T-cell (primary cell): Measurements from ENCODE around the gene IZUMO3. TPM values are rescaled to one million over a fixed set of nuclear protein-coding genes. Genes with fewer than 3 reads are reported as not detected.

ENCODE experiments used
- ATAC-seq, 4 experiments: fragments of 200-7000 bp in 3 of 4; fragments of 150-1000 bp in 1 of 4; cut with Tn5 transposase; replicated peaks in 1 of 4; 1 replicate in 3 of 4; 2 replicates in 1 of 4; pipeline ENCODE4 v1.10.0; 2021; ENCODE audit warnings: moderate library complexity in 3 of 4, mild to moderate bottlenecking in 2 of 4, moderate number of reproducible peaks in 1 of 4
- CTCF ChIA-PET, 2 donors: fragments of 300-600 bp; sonication (Branson Sonifier 250); formaldehyde crosslinking; loops; one replicate each; lab custom pipeline; 2022; ENCODE audit warnings: antibody characterized with exemption in 2 of 2; lab: Charles Lee
- POLR2A ChIA-PET, 2 donors: fragments of 300-600 bp; sonication (Branson Sonifier 250); formaldehyde crosslinking; loops; one replicate each; lab custom pipeline; 2022; ENCODE audit warnings: antibody characterized with exemption in 2 of 2; lab: Charles Lee
- DNase-seq, 35 experiments: peaks; one replicate each; pipeline versions ENCODE4 v3.0.0 to v3.0.0-alpha.2; 2013 to 2023
- H3K27ac ChIP-seq: one replicate; pipeline ENCODE4 v1.5.1; 2013; ENCODE audit warnings: low read length
- H3K27me3 ChIP-seq, 2 experiments: replicated peaks in 1 of 2; 1 replicate in 1 of 2; 2 replicates in 1 of 2; pipeline versions ENCODE4 v1.6.1 to v1.7.0; 2013; ENCODE audit warnings: low read length in 1 of 2, mixed read lengths in 1 of 2; ENCODE audit not compliant: control insufficient read depth in 2 of 2, insufficient read depth in 2 of 2; ENCODE audit errors: extremely low read depth in 1 of 2
- H3K36me3 ChIP-seq, 2 donors: 1 replicate in 1 of 2; 2 replicates in 1 of 2; pipeline versions ENCODE4 v1.6.1 to v1.7.0; 2013; ENCODE audit warnings: low read length in 1 of 2; ENCODE audit not compliant: control insufficient read depth in 2 of 2, insufficient read depth in 1 of 2; ENCODE audit errors: extremely low read depth in 1 of 2
- H3K4me1 ChIP-seq, 2 experiments: 1 replicate in 1 of 2; 2 replicates in 1 of 2; pipeline versions ENCODE4 v1.6.1 to v1.7.0; 2013; ENCODE audit warnings: low read length in 2 of 2, mixed read lengths in 1 of 2; ENCODE audit not compliant: insufficient read depth in 2 of 2, control insufficient read depth in 1 of 2; ENCODE audit errors: extremely low read depth in 1 of 2
- H3K4me3 ChIP-seq, 2 donors: 1 replicate in 1 of 2; 2 replicates in 1 of 2; pipeline versions ENCODE4 v1.5.1 to v1.7.0; 2013; ENCODE audit warnings: mild to moderate bottlenecking in 2 of 2, low read length in 1 of 2, moderate library complexity in 1 of 2; ENCODE audit not compliant: control insufficient read depth in 1 of 2; ENCODE audit errors: extremely low read depth in 1 of 2
- H3K9me3 ChIP-seq: 2 replicates; pipeline ENCODE4 v1.7.0; 2013
- H3K27ac Mint-ChIP-seq, 2 donors: one replicate each; pipeline ENCODE4 v1.8.0; 2020 to 2021; ENCODE audit warnings: mild to moderate bottlenecking in 2 of 2, mixed read lengths in 2 of 2
- H3K27me3 Mint-ChIP-seq, 2 donors: one replicate each; pipeline ENCODE4 v1.8.0; 2021 to 2022; ENCODE audit warnings: mixed read lengths in 2 of 2
- H3K36me3 Mint-ChIP-seq: one replicate; pipeline ENCODE4 v1.8.0; 2021; ENCODE audit warnings: mixed read lengths
- H3K4me1 Mint-ChIP-seq, 3 donors: one replicate each; pipeline ENCODE4 v1.8.0; 2020 to 2022; ENCODE audit warnings: mixed read lengths in 3 of 3, mild to moderate bottlenecking in 1 of 3
- H3K4me3 Mint-ChIP-seq, 3 donors: one replicate each; pipeline ENCODE4 v1.8.0; 2020 to 2022; ENCODE audit warnings: mild to moderate bottlenecking in 3 of 3, mixed read lengths in 3 of 3, moderate library complexity in 3 of 3
- H3K9me3 Mint-ChIP-seq, 3 donors: one replicate each; pipeline ENCODE4 v1.8.0; 2020 to 2022; ENCODE audit warnings: mixed read lengths in 3 of 3
- WGBS: methylation state at CpG from one replicate; pipeline ENCODE4 v1.1.5; 2013; ENCODE audit warnings: missing lambda C conversion rate; ENCODE audit not compliant: insufficient coverage; 5-methylcytosine and 5-hydroxymethylcytosine counted together
- total RNA-seq, 35 experiments: library from RNA in 6 of 35; stranded (reverse) in 6 of 35; fragments of 120-200 nt in 1 of 35; gene quantifications; one replicate each; pipeline versions ENCODE4 v1.2.1 to v1.2.4 and lab custom pipeline; 2013 to 2026

The IZUMO3 gene
- total RNA-seq, 5 donors from 2014 or later (not counting 1 experiment from before 2014, with no cell fraction given): not detected

DNA sequence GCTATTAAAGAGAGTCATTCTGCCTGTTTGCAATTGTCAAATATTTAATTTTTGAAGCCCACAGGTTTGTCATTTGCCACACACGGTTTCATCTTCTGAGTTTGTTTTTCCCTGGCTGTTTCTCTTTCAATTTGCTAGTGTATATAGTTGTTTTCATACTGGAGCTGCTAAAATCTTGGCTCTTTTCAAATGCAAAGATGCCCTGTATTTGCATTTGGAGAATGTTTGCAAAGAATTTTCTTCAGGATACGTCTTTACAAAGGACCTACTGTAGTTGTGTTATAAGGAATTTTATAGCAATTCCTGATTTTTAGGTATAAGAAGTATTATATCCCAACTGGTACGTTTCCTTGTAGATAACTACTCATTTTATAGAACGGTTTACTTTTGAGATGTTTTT, 48.0 kb downstream of the IZUMO3 start:
- Histone ChIP-seq H3K27me3 (no peaks in the 10 kb centered on the region), H3K4me3 (no peak overlapping the region), H3K36me3 (no peaks in the 10 kb centered on the region), H3K4me1 (no peaks in the 10 kb centered on the region), H3K9me3 (no peaks in the 10 kb centered on the region), H3K27ac (no peak overlapping the region)
- Mint-ChIP-seq H3K27me3 (no peaks in the 10 kb centered on the region), H3K9me3 (peaks cover 16 to 38% (median 31%) of the 10 kb centered on the region in 3 donors), H3K27ac (no peak overlapping the region), H3K4me3 (no peak overlapping the region), H3K36me3 (no peaks in the 10 kb centered on the region), H3K4me1 (no peaks in the 10 kb centered on the region)
- ATAC-seq: no peak
- no peak for DNase-seq
- CTCF ChIA-PET: no interaction called here
- POLR2A ChIA-PET: interaction anchor here in 1 of 2 donors (0.6 kb wide), 1 partner anchor 39 kb away, joined by 3 read pairs; no protein-coding TSS in a partner anchor
- WGBS: 82% methylated on average over 1 of the region's 4 CpGs
